ENCODE data around the gene MINK1. TPM values are rescaled to one million over a fixed set of nuclear protein-coding genes. Genes with fewer than 3 reads are reported as not detected.

MINK1 gene
- polyA plus RNA-seq, 4 donors = 49.2 to 110 (median 64.7) TPM

GRCh38 chr17:4893272-4893671, 60.1 kb downstream of the MINK1 start:
- 87 to 91% (median 89%) methylated on average over 16 to 18 of the region's 18 CpGs for WGBS, 3 donors
- FAIRE-seq (no peak), DNase-seq (peak in 1 of 2 donors; percentile 61)

GRCh38 chr17:4893721-4894560, 60.8 kb downstream of the MINK1 start:
- FAIRE-seq = no peak
- peaks cover 25 to 97% (median 38%) of the 10 kb centered on the region in 3 donors for H3K36me3 ChIP-seq (ENCODE audit: control insufficient read depth in 3 of 3, insufficient read depth in 2 of 3, low read depth in 1 of 3, low read length in 3 of 3)

More at GRCh38 chr17:4893272-4893671, 60.1 kb downstream of the MINK1 start:
- H3K27me3 ChIP-seq (ENCODE audit: control insufficient read depth in 3 of 3, insufficient read depth in 3 of 3, low read length in 3 of 3) = no peaks in the 10 kb centered on the region
- peaks cover 25 to 98% (median 38%) of the 10 kb centered on the region in 3 donors for H3K36me3 ChIP-seq (ENCODE audit: control insufficient read depth in 3 of 3, insufficient read depth in 2 of 3, low read depth in 1 of 3, low read length in 3 of 3)
- peak overlapping the region in 1 of 3 donors; percentile 46 for H3K27ac ChIP-seq (ENCODE audit: low read depth in 1 of 3, low read length in 2 of 3)
- H3K4me1 ChIP-seq (ENCODE audit: control insufficient read depth in 3 of 3, insufficient read depth in 2 of 3, low read depth in 1 of 3, low read length in 2 of 3) = peaks cover 0 to 6% (median 0%) of the 10 kb centered on the region in 3 donors
- peak overlapping the region in 1 of 3 donors; percentile 7 for H3K4me3 ChIP-seq (ENCODE audit: low read depth in 1 of 3, low read length in 3 of 3)
- no peaks in the 10 kb centered on the region for H3K9me3 ChIP-seq (ENCODE audit: control insufficient read depth in 2 of 2, insufficient read depth in 1 of 2, low read depth in 1 of 2, low read length in 1 of 2)

GRCh38 chr17:4895121-4895520, 62.0 kb downstream of the MINK1 start:
- FAIRE-seq (no peak), DNase-seq (no peak)
- H3K27ac ChIP-seq (ENCODE audit: low read depth in 1 of 3, low read length in 2 of 3) = no peak overlapping the region
- no peaks in the 10 kb centered on the region for H3K9me3 ChIP-seq (ENCODE audit: control insufficient read depth in 2 of 2, insufficient read depth in 1 of 2, low read depth in 1 of 2, low read length in 1 of 2)
- peaks cover 0 to 15% (median 0%) of the 10 kb centered on the region in 3 donors for H3K27me3 ChIP-seq (ENCODE audit: control insufficient read depth in 3 of 3, insufficient read depth in 3 of 3, low read length in 3 of 3)
- WGBS, 3 donors = 92 to 98% (median 94%) methylated on average over 11 to 13 of the region's 13 CpGs
- peaks cover 0 to 17% (median 0%) of the 10 kb centered on the region in 3 donors for H3K4me1 ChIP-seq (ENCODE audit: control insufficient read depth in 3 of 3, insufficient read depth in 2 of 3, low read depth in 1 of 3, low read length in 2 of 3)
- no peak overlapping the region for H3K4me3 ChIP-seq (ENCODE audit: low read depth in 1 of 3, low read length in 3 of 3)
- peaks cover 25 to 86% (median 31%) of the 10 kb centered on the region in 3 donors for H3K36me3 ChIP-seq (ENCODE audit: control insufficient read depth in 3 of 3, insufficient read depth in 2 of 3, low read depth in 1 of 3, low read length in 3 of 3)

More at GRCh38 chr17:4893721-4894560, 60.8 kb downstream of the MINK1 start:
- Histone ChIP-seq H3K4me3 (ENCODE audit: low read depth in 1 of 3, low read length in 3 of 3) (peak overlapping the region in 1 of 3 donors; percentile 7), H3K9me3 (ENCODE audit: control insufficient read depth in 2 of 2, insufficient read depth in 1 of 2, low read depth in 1 of 2, low read length in 1 of 2) (no peaks in the 10 kb centered on the region), H3K27ac (ENCODE audit: low read depth in 1 of 3, low read length in 2 of 3) (peak overlapping the region in 1 of 3 donors; percentile 46), H3K27me3 (ENCODE audit: control insufficient read depth in 3 of 3, insufficient read depth in 3 of 3, low read length in 3 of 3) (peaks cover 0 to 4% (median 0%) of the 10 kb centered on the region in 3 donors), H3K4me1 (ENCODE audit: control insufficient read depth in 3 of 3, insufficient read depth in 2 of 3, low read depth in 1 of 3, low read length in 2 of 3) (peaks cover 0 to 10% (median 0%) of the 10 kb centered on the region in 3 donors)
- 89 to 91% (median 90%) methylated on average over 29 to 31 of the region's 31 CpGs for WGBS, 3 donors
- DNase-seq = no peak

GRCh38 chr17:4895657-4896331, 62.7 kb downstream of the MINK1 start:
- FAIRE-seq (no peak), DNase-seq (no peak)
- Histone ChIP-seq H3K9me3 (ENCODE audit: control insufficient read depth in 2 of 2, insufficient read depth in 1 of 2, low read depth in 1 of 2, low read length in 1 of 2) (no peaks in the 10 kb centered on the region), H3K27me3 (ENCODE audit: control insufficient read depth in 3 of 3, insufficient read depth in 3 of 3, low read length in 3 of 3) (peaks cover 0 to 21% (median 0%) of the 10 kb centered on the region in 3 donors), H3K4me1 (ENCODE audit: control insufficient read depth in 3 of 3, insufficient read depth in 2 of 3, low read depth in 1 of 3, low read length in 2 of 3) (peaks cover 0 to 24% (median 0%) of the 10 kb centered on the region in 3 donors), H3K27ac (ENCODE audit: low read depth in 1 of 3, low read length in 2 of 3) (no peak overlapping the region), H3K4me3 (ENCODE audit: low read depth in 1 of 3, low read length in 3 of 3) (no peak overlapping the region), H3K36me3 (ENCODE audit: control insufficient read depth in 3 of 3, insufficient read depth in 2 of 3, low read depth in 1 of 3, low read length in 3 of 3) (peaks cover 22 to 79% (median 26%) of the 10 kb centered on the region in 3 donors)
- WGBS, 3 donors = 77 to 82% (median 78%) methylated on average over 26 to 27 of the region's 27 CpGs

DNA sequence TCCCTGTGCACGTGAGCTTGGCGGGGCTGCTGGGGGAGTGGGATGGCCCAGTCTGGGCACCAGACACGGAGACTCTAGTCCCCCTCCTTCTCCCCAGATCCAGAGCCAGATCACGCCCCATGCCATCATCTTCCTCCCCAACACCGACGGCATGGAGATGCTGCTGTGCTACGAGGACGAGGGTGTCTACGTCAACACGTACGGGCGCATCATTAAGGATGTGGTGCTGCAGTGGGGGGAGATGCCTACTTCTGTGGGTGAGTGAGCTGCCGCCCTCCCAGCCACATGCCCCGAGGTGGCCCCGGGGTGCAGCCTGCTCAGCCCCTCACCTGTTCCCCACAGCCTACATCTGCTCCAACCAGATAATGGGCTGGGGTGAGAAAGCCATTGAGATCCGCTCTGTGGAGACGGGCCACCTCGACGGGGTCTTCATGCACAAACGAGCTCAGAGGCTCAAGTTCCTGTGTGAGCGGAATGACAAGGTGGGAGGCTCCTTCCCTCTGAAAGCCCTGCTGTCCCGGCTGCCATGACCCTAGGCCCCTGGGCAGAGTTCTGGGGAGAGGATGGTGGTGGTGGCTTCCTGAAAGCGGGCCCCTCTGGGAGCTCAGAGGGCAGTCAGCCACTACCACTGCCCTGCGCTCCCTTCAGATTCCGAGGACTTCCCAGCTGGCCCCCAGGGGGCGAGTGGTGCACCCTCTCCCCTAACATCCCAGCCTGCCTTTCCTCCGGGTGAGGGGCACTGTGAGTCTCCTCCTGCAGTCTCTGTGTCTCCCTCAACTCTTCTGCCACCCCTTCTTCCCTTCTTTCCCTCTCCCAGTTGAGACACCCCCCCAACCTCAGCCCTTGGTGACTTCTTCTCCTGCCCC, 63.4 kb downstream of the MINK1 start:
- Histone ChIP-seq H3K27me3 (ENCODE audit: control insufficient read depth in 3 of 3, insufficient read depth in 3 of 3, low read length in 3 of 3) (peaks cover 0 to 29% (median 0%) of the 10 kb centered on the region in 3 donors), H3K27ac (ENCODE audit: low read depth in 1 of 3, low read length in 2 of 3) (no peak overlapping the region), H3K36me3 (ENCODE audit: control insufficient read depth in 3 of 3, insufficient read depth in 2 of 3, low read depth in 1 of 3, low read length in 3 of 3) (peaks cover 20 to 71% (median 22%) of the 10 kb centered on the region in 3 donors), H3K9me3 (ENCODE audit: control insufficient read depth in 2 of 2, insufficient read depth in 1 of 2, low read depth in 1 of 2, low read length in 1 of 2) (no peaks in the 10 kb centered on the region), H3K4me1 (ENCODE audit: control insufficient read depth in 3 of 3, insufficient read depth in 2 of 3, low read depth in 1 of 3, low read length in 2 of 3) (peaks cover 0 to 29% (median 0%) of the 10 kb centered on the region in 3 donors), H3K4me3 (ENCODE audit: low read depth in 1 of 3, low read length in 3 of 3) (no peak overlapping the region)
- 89 to 92% (median 92%) methylated on average over 24 to 27 of the region's 27 CpGs for WGBS, 3 donors
- FAIRE-seq (no peak), DNase-seq (no peak)

GRCh38 chr17:4897198-4897687, 64.1 kb downstream of the MINK1 start:
- WGBS, 3 donors = 70 to 78% (median 73%) methylated on average over 10 of the region's 10 CpGs
- Histone ChIP-seq H3K9me3 (ENCODE audit: control insufficient read depth in 2 of 2, insufficient read depth in 1 of 2, low read depth in 1 of 2, low read length in 1 of 2) (no peaks in the 10 kb centered on the region), H3K4me1 (ENCODE audit: control insufficient read depth in 3 of 3, insufficient read depth in 2 of 3, low read depth in 1 of 3, low read length in 2 of 3) (peaks cover 0 to 34% (median 0%) of the 10 kb centered on the region in 3 donors), H3K27me3 (ENCODE audit: control insufficient read depth in 3 of 3, insufficient read depth in 3 of 3, low read length in 3 of 3) (peaks cover 0 to 35% (median 0%) of the 10 kb centered on the region in 3 donors), H3K27ac (ENCODE audit: low read depth in 1 of 3, low read length in 2 of 3) (no peak overlapping the region), H3K36me3 (ENCODE audit: control insufficient read depth in 3 of 3, insufficient read depth in 2 of 3, low read depth in 1 of 3, low read length in 3 of 3) (peaks cover 17 to 64% (median 19%) of the 10 kb centered on the region in 3 donors), H3K4me3 (ENCODE audit: low read depth in 1 of 3, low read length in 3 of 3) (no peak overlapping the region)
- DNase-seq (no peak), FAIRE-seq (no peak)

DNA sequence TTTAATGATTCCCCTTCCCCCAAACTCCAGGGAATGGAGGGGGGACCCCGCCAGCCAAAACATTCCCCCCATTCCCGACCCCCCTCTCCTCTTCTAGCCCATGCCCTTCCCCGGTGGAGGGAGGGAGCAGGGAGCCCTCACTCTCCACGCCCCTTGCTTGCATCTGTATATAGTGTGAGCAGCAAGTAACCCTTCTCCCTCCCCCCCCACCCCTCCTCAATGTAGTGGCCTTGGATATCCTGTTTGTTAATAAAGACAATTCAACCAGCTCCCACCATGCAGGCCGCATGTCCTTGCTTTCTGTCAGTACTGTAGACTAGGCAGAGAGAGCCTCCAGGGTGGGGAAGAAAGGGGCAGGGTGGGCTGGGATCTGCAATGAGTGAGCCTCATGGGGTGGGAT, 64.6 kb downstream of the MINK1 start:
- H3K36me3 ChIP-seq (ENCODE audit: control insufficient read depth in 3 of 3, insufficient read depth in 2 of 3, low read depth in 1 of 3, low read length in 3 of 3) = peaks cover 15 to 59% (median 16%) of the 10 kb centered on the region in 3 donors
- peaks cover 0 to 32% (median 0%) of the 10 kb centered on the region in 3 donors for H3K4me1 ChIP-seq (ENCODE audit: control insufficient read depth in 3 of 3, insufficient read depth in 2 of 3, low read depth in 1 of 3, low read length in 2 of 3)
- H3K4me3 ChIP-seq (ENCODE audit: low read depth in 1 of 3, low read length in 3 of 3) = no peak overlapping the region
- H3K27ac ChIP-seq (ENCODE audit: low read depth in 1 of 3, low read length in 2 of 3) = no peak overlapping the region
- FAIRE-seq (no peak), DNase-seq (no peak)
- peaks cover 0 to 38% (median 0%) of the 10 kb centered on the region in 3 donors for H3K27me3 ChIP-seq (ENCODE audit: control insufficient read depth in 3 of 3, insufficient read depth in 3 of 3, low read length in 3 of 3)
- WGBS, 3 donors = 81 to 86% (median 82%) methylated on average over 5 of the region's 5 CpGs
- H3K9me3 ChIP-seq (ENCODE audit: control insufficient read depth in 2 of 2, insufficient read depth in 1 of 2, low read depth in 1 of 2, low read length in 1 of 2) = no peaks in the 10 kb centered on the region

Data from small intestine (tissue), 7 donors.